ENCODE results near the gene HOXD10. TPM values are rescaled to one million over a fixed set of nuclear protein-coding genes. Genes with fewer than 3 reads are reported as not detected.
A peak's percentile ranks its signal among the peaks of the same experiment; 100 is the strongest.

The HOXD10 gene
- total RNA-seq, 1 donor from 2014 or later, result not detected

DNA sequence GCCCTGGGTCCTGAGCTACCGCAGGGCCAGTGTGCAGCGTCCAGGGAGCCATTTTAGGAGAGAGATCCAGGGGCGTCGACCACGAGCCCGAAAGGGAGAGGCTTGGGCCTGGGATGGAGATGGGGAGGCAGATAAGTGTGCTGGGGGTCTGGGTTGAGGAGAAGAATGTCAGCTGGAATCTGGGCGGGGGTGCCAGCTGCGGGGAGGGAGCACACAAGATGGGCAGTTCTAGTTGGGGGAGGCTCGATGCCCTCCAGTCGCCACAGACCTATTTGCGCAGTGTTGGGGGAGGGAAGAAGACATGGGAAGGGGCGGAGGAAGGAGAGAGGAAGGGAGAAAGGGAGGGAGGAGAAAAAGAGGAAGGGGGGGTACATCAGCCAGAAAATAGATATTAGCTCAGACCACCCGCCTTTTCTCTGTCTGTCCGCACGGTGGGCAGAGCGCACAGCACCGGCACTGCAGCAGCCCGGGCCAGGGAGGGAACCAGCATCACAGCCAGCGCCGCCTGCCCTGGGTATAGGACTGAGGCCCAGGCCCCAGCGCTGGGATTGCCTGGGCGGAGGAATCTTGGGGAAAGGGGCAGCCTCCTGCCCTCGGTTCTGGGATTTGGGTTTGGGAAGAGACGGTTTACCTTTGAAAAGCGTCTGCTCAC is 11.4 kb upstream of the HOXD10 start:
- peaks cover 65% of the 10 kb centered on the region for H3K27me3 Mint-ChIP-seq (ENCODE audit: unreplicated experiment)
- H3K4me3 Mint-ChIP-seq (ENCODE audit: unreplicated experiment), result no peak overlapping the region
- no peaks in the 10 kb centered on the region for H3K9me3 Mint-ChIP-seq (ENCODE audit: unreplicated experiment)
- no peak for DNase-seq (ENCODE audit: low spot score)
- H3K36me3 Mint-ChIP-seq (ENCODE audit: low read depth, unreplicated experiment), result no peaks in the 10 kb centered on the region
- TF ChIP-seq, protein P1, sequence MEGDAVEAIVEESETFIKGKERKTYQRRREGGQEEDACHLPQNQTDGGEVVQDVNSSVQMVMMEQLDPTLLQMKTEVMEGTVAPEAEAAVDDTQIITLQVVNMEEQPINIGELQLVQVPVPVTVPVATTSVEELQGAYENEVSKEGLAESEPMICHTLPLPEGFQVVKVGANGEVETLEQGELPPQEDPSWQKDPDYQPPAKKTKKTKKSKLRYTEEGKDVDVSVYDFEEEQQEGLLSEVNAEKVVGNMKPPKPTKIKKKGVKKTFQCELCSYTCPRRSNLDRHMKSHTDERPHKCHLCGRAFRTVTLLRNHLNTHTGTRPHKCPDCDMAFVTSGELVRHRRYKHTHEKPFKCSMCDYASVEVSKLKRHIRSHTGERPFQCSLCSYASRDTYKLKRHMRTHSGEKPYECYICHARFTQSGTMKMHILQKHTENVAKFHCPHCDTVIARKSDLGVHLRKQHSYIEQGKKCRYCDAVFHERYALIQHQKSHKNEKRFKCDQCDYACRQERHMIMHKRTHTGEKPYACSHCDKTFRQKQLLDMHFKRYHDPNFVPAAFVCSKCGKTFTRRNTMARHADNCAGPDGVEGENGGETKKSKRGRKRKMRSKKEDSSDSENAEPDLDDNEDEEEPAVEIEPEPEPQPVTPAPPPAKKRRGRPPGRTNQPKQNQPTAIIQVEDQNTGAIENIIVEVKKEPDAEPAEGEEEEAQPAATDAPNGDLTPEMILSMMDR (IDR thresholded peaks at IDR 0.05; ENCODE audit: unreplicated experiment), result no peak
- no peak overlapping the region for H3K27ac Mint-ChIP-seq (ENCODE audit: unreplicated experiment)
- peaks cover 20% of the 10 kb centered on the region for H3K4me1 Mint-ChIP-seq (ENCODE audit: unreplicated experiment)

DNA sequence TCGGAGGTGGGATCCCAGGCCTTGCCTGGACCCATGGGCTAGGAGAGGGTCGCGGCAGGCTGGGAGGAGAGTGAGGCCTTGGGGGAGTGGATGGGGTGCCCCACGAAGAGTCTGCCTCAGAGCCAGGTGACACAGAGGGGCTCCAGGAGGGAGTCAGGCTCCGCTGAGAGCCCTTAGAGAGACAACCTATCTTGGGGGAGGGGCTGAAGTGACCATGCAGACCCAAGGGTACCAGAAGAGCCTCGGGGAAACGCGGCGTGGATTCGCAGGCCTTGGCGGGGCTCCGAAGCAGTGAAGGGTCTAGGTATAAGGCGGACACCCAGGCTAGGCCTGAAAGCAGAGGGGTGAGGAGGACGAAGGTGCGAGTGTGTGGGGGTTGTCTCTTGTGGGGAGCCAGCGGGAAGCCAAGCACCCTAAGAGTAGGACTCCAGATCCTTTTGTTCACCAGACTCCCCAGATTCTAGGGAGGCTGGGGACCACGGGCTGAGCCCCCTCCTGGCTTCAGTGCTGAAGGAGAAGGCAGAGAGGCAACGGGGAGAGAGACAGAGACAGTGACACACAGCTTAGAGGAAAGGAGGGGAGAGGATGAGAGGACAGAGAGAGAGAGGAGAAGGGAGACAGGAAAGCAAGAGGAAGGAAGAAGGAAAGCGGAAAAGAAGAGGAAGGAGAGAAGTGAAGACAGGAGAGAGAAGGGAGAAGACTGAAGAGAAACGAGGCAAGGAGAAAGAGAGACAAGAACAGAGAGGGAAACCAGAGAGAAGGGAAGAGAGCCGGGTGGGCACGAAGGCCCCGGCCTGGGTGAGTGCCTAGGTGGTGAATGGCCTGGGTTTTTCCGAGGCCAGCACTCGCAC is 10.6 kb upstream of the HOXD10 start:
- Mint-ChIP-seq H3K27ac (ENCODE audit: unreplicated experiment) (peak overlapping the region; percentile 76), H3K36me3 (ENCODE audit: low read depth, unreplicated experiment) (no peaks in the 10 kb centered on the region), H3K9me3 (ENCODE audit: unreplicated experiment) (no peaks in the 10 kb centered on the region), H3K4me3 (ENCODE audit: unreplicated experiment) (peak overlapping the region; percentile 57), H3K27me3 (ENCODE audit: unreplicated experiment) (peaks cover 57% of the 10 kb centered on the region), H3K4me1 (ENCODE audit: unreplicated experiment) (peaks cover 20% of the 10 kb centered on the region)
- DNase-seq (ENCODE audit: low spot score), result no peak
- TF ChIP-seq, protein P1 (IDR thresholded peaks at IDR 0.05; ENCODE audit: unreplicated experiment), result no peak

DNA sequence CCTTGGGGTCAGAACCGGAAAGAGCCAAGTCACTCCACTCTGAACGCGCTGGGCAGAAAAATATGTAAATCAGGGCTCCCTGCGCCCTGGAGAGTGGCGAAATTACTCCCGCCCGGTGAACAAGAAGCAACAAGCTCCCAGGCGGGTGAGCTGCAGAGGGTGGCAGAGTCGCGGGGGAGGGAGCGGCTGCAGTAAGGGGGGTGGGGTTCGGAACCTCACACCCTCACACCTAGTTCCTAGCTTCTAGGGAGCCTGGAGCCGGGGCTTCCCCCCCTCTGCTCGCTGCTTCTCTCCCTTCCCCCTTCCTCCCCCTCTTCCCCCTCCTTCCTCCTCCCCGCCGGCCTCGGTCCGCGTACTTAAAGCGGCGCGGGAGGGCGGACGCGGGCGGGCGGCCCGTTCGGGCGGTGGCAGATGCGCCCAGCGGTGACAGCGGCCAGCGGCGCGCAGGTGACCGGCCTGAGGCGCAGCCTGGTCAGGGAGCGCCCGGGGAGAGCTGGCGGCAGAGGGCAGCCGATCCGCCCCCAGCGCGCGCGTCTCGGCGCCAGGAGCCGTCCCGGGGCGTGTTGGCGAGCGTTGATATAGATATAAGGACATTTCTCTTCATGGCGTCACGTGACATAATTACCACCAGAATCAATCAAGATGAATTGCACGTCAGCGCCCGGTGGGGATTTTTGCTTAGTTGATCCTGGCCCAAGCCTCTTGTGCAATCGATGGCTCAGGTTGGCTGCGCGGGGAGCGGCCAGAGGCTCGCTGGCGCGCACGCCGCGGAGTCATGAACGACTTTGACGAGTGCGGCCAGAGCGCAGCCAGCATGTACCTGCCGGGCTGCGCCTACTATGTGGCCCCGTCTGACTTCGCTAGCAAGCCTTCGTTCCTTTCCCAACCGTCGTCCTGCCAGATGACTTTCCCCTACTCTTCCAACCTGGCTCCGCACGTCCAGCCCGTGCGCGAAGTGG is 9.7 kb upstream of the HOXD10 start, which contains the start of gene HOXD11:
Gene HOXD11 (plus strand): TSS at position 700 of the 959 bp plus-strand sequence. CDS start 76 bp downstream, at position 776.
- H3K4me3 Mint-ChIP-seq (ENCODE audit: unreplicated experiment), result peak within 1 kb of the TSS; percentile 57
- H3K27me3 Mint-ChIP-seq (ENCODE audit: unreplicated experiment), result peaks cover 52% of the 10 kb centered on the region
- no peak for DNase-seq (ENCODE audit: low spot score)
- H3K9me3 Mint-ChIP-seq (ENCODE audit: unreplicated experiment), result no peaks in the 10 kb centered on the region
- peaks cover 20% of the 10 kb centered on the region for H3K4me1 Mint-ChIP-seq (ENCODE audit: unreplicated experiment)
- H3K27ac Mint-ChIP-seq (ENCODE audit: unreplicated experiment), result peak within 1 kb of the TSS; percentile 76
- H3K36me3 Mint-ChIP-seq (ENCODE audit: low read depth, unreplicated experiment), result no peaks in the 10 kb centered on the region
- TF ChIP-seq, protein P1 (IDR thresholded peaks at IDR 0.05; ENCODE audit: unreplicated experiment), result no peak

DNA sequence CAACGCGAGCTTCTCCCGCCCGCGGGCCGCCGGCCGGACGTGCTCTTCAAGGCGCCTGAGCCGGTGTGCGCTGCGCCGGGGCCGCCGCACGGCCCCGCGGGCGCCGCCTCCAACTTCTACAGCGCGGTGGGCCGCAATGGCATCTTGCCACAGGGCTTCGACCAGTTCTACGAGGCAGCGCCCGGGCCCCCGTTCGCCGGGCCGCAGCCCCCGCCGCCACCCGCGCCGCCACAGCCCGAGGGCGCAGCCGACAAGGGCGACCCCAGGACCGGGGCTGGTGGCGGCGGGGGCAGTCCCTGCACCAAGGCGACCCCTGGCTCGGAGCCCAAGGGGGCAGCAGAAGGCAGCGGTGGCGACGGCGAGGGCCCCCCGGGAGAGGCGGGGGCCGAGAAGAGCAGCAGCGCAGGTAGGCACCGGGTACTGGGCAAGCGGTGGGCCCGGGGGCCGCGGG is 8.8 kb upstream of the HOXD10 start:
- DNase-seq (ENCODE audit: low spot score), result no peak
- TF ChIP-seq, protein P1 (IDR thresholded peaks at IDR 0.05; ENCODE audit: unreplicated experiment), result no peak
- H3K4me1 Mint-ChIP-seq (ENCODE audit: unreplicated experiment), result peaks cover 20% of the 10 kb centered on the region
- H3K9me3 Mint-ChIP-seq (ENCODE audit: unreplicated experiment), result no peaks in the 10 kb centered on the region
- H3K27ac Mint-ChIP-seq (ENCODE audit: unreplicated experiment), result no peak overlapping the region
- H3K36me3 Mint-ChIP-seq (ENCODE audit: low read depth, unreplicated experiment), result no peaks in the 10 kb centered on the region
- peaks cover 46% of the 10 kb centered on the region for H3K27me3 Mint-ChIP-seq (ENCODE audit: unreplicated experiment)
- no peak overlapping the region for H3K4me3 Mint-ChIP-seq (ENCODE audit: unreplicated experiment)
